Heart right ventricle (tissue), 16 donors: ENCODE data around the gene ASB18. TPM values are rescaled to one million over a fixed set of nuclear protein-coding genes. Genes with fewer than 3 reads are reported as not detected.

ENCODE experiments used
- ATAC-seq, 8 donors: fragments of 200-7000 bp; cut with Tn5 transposase; one replicate each; pipeline ENCODE4 v1.9.1; 2020; ENCODE audit warnings: mild to moderate bottlenecking in 8 of 8, moderate library complexity in 8 of 8, moderate number of reproducible peaks in 1 of 8
- DNase-seq, 2 donors: peaks; one replicate each; pipeline ENCODE4 v3.0.0-alpha.2; 2020
- H3K27ac ChIP-seq, 10 donors: fragments of 200-600 bp; sonication (generic) in 2 of 10; one replicate each; pipeline versions ENCODE4 v1.5.0 to v1.8.0; 2020 to 2022; ENCODE audit warnings: mild to moderate bottlenecking in 3 of 10
- H3K27me3 ChIP-seq, 7 donors: fragments of 200-600 bp; one replicate each; pipeline ENCODE4 v1.8.0; 2021 to 2022; ENCODE audit warnings: mild to moderate bottlenecking in 2 of 7
- H3K36me3 ChIP-seq, 9 donors: fragments of 200-600 bp; sonication (generic) in 1 of 9; one replicate each; pipeline versions ENCODE4 v1.5.0 to v1.8.0; 2020 to 2022; ENCODE audit warnings: mild to moderate bottlenecking in 2 of 9
- H3K4me1 ChIP-seq, 9 donors: fragments of 200-600 bp; sonication (generic) in 1 of 9; one replicate each; pipeline versions ENCODE4 v1.5.0 to v1.8.0; 2020 to 2022; ENCODE audit warnings: mild to moderate bottlenecking in 4 of 9
- H3K4me3 ChIP-seq, 10 donors: fragments of 200-600 bp; sonication (generic) in 2 of 10; one replicate each; pipeline versions ENCODE4 v1.5.0 to v1.8.0; 2020 to 2022; ENCODE audit warnings: mild to moderate bottlenecking in 7 of 10, moderate library complexity in 2 of 10
- H3K9me3 ChIP-seq, 11 donors: fragments of 200-600 bp in 10 of 11; sonication (generic) in 2 of 11; one replicate each; pipeline versions ENCODE4 v1.5.0 to v1.8.0; 2013 to 2022; ENCODE audit warnings: mild to moderate bottlenecking in 2 of 11, control low read depth in 1 of 11, moderate library complexity in 1 of 11
- CTCF ChIP-seq, 9 donors: fragments of 200-600 bp; sonication (generic) in 2 of 9; IDR thresholded peaks; one replicate each; pipeline versions ENCODE4 v1.5.0 to v1.8.0; 2021 to 2022; ENCODE audit warnings: antibody characterized with exemption in 9 of 9, mild to moderate bottlenecking in 5 of 9, moderate library complexity in 1 of 9
- WGBS, 2 donors: extraction: QIAGEN DNeasy Blood & Tissue Kit; methylation state at CpG; one replicate each; pipeline ENCODE4 v1.1.7; 2013; ENCODE audit warnings: inconsistent platforms in 1 of 2; 5-methylcytosine and 5-hydroxymethylcytosine counted together
- intact Hi-C, 10 donors: fragments of 100-400 bp; cut with DNase I; formaldehyde crosslinking; loops; one replicate each; pipeline versions ENCODE4 v1.11.1 to v1.14.2; 2022
- polyA plus RNA-seq, 2 donors: library from polyadenylated mRNA; stranded (reverse); fragments of 200-250 nt; gene quantifications; one replicate each; pipeline ENCODE4 v1.2.3, GENCODE V29; 2013
- total RNA-seq, 10 donors: library from RNA; stranded (reverse); fragmentation: NEBNext Ultra II Directional in 3 of 10; extraction: Animal tissue kit (Norgen Biotek cat#: 25700) in 3 of 10; gene quantifications; one replicate each; pipeline versions ENCODE4 v1.2.1 to v1.2.4, GENCODE V29; 2021 to 2023
- donor health status: Arrhythmogenic right ventricular cardiomyopathy.
- donor health status: ischemic (EF 13 %, LVEDD 7.1; RV severe dilation, severe dysfunction).
- donor health status: healthy with polysubstance abuse.
- donor health status: DM: no; HTN: yes; CAD: no.
- donor health status: DM: no; HTN: no; CAD: no.
- donor health status: ischemic (EF 25% LVEDD 6.9; RV normal size, moderate dysfunction).
- donor health status: ischemic (EF 25% LVEDD 5.7; RV mildly dilated, moderate dysfunction).
- donor health status: healthy.
- donor health status: DM: yes; HTN: yes; CAD: no.
- donor health status: Ischemic cardiomyopathy.
- donor health status: ischemic (EF 35%, LVEDD 5.7; RV mildly dilated, moderate dysfunction).
- donor health status: nonischemic (EF 11% LVEDD 7.7; RV severe dilation, severe dysfunction).
- donor health status: DM: yes; HTN: yes; CAD: no.
- donor health status: PGD.
- donor health status: ischemic (EF 29% LVEDD 5.4; RV normal size, mild dysfunction).
- donor health status: nonischemic (EF 23%, LVEDD 6.1; RV moderate dilation, normal function).

Gene ASB18
- total and polyA plus RNA-seq, 12 donors, result 3.5 to 47.1 (median 20.2) TPM

GRCh38 chr2:236303935-236304334 lies 39.7 kb upstream of the ASB18 start:
- no peak for TF ChIP-seq CTCF (IDR thresholded peaks at IDR 0.05)
- no peak overlapping the region for H3K27ac ChIP-seq
- no peaks in the 10 kb centered on the region for H3K4me1 ChIP-seq
- ATAC-seq (no peak), DNase-seq (no peak)
- H3K4me3 ChIP-seq, result no peak overlapping the region
- intact Hi-C loops, result no loop called here
- H3K36me3 ChIP-seq, result no peaks in the 10 kb centered on the region
- H3K9me3 ChIP-seq, result no peaks in the 10 kb centered on the region
- H3K27me3 ChIP-seq, result no peaks in the 10 kb centered on the region
- 84 to 93% methylated on average over 2 of the region's 2 CpGs for WGBS, 2 donors

- no peak overlapping the region for H3K4me3 ChIP-seq
- no peaks in the 10 kb centered on the region for H3K27me3 ChIP-seq
- WGBS, 2 donors, result 94 to 95% methylated on average over 6 of the region's 6 CpGs
- no peak for ATAC-seq
- H3K9me3 ChIP-seq, result no peaks in the 10 kb centered on the region
- H3K27ac ChIP-seq, result no peak overlapping the region
- no peaks in the 10 kb centered on the region for H3K36me3 ChIP-seq
- no peak for DNase-seq
- TF ChIP-seq CTCF (IDR thresholded peaks at IDR 0.05), result no peak
- intact Hi-C loops, result no loop called here
- no peaks in the 10 kb centered on the region for H3K4me1 ChIP-seq
These were observed 38.3 kb upstream of the ASB18 start for GRCh38 chr2:236302555-236302954.

- intact Hi-C loops, result no loop called here
- H3K4me3 ChIP-seq, result no peak overlapping the region
- DNase-seq (no peak), ATAC-seq (no peak)
- no peaks in the 10 kb centered on the region for H3K9me3 ChIP-seq
- H3K36me3 ChIP-seq, result no peaks in the 10 kb centered on the region
- H3K27me3 ChIP-seq, result no peaks in the 10 kb centered on the region
- H3K4me1 ChIP-seq, result no peaks in the 10 kb centered on the region
- no peak for TF ChIP-seq CTCF (IDR thresholded peaks at IDR 0.05)
- no peak overlapping the region for H3K27ac ChIP-seq
- 87 to 90% methylated on average over 11 of the region's 11 CpGs for WGBS, 2 donors
These were observed 34.8 kb upstream of the ASB18 start for GRCh38 chr2:236298924-236299475.

GRCh38 chr2:236295481-236295880 lies 31.3 kb upstream of the ASB18 start:
- ATAC-seq, result no peak
- Histone ChIP-seq H3K27ac (no peak overlapping the region), H3K4me3 (no peak overlapping the region), H3K27me3 (no peaks in the 10 kb centered on the region), H3K36me3 (no peaks in the 10 kb centered on the region), H3K4me1 (no peaks in the 10 kb centered on the region), H3K9me3 (no peaks in the 10 kb centered on the region)
- TF ChIP-seq CTCF (IDR thresholded peaks at IDR 0.05), result no peak
- 88 to 89% methylated on average over 8 of the region's 8 CpGs for WGBS, 2 donors
- intact Hi-C loops, result no loop called here
- DNase-seq, result no peak
